Islet precursor cell (in vitro differentiated cells): Measurements from ENCODE around the gene ASMTL.
A peak's percentile ranks its signal among the peaks of the same experiment; 100 is the strongest.

Experiments used
- DNase-seq: peaks from one replicate; pipeline ENCODE4 v3.0.0-alpha.2; 2018

The ASMTL gene

DNA sequence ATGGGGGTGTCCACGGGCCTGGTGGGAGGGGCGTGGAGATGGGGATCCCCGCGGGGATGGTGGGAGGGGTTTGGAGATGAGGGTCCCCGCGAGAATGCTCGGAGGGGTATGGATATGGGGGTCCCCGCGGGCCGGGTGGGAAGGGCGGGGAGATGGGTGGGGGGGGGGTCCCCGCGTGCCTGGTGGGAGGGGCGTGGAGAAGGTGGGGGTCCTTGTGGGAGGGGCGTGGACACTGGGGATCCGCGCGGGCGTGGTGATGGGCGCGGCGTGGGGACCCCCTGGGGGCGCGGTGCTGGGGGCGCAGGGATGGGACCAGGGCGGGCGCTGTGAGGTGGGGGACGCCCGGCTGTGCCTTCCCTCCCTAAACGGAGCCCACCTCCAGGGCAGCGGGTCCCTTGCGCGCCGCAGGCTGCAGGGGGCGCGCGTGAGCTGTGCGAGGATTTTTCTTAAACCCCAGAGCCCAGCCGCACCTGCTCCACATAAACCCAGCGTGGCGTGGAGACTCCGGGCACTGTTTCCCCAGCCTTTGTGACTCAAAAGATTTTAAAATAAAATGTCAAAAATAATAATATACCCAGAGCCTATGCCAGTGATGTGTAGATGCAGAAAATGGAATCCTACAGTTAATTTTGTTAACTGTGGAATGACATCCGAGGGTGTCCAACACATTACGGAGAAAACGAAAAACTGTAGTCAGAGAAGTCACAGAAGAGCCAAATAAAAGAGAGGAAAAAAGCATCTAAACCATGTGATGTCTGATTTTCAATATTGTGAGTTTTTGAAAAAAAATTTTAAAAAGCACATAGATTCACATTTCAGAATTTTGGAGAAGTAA, 1.5 kb upstream of the ASMTL start:
- DNase-seq, result peak; percentile 92

DNA sequence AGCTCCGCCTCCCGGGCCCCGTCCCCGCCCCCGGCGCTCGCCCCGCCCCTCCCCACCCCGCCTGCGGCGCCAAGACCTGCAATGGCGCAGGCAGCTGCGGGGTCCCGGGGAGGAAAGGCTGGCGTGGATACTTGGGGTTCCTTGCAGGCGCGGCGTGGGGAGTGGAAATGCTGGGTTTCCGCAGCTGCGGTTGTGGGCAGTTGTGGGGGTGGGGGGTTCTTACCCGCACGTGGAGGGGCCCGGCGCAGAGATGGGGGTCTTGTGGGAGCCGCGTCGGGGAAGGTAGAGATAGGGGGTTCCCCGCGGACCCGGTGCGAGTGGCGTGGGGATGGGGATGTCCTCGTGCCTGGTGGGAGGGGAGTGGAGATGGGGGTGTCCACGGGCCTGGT, 680 bp upstream of the ASMTL start:
- no peak for DNase-seq

DNA sequence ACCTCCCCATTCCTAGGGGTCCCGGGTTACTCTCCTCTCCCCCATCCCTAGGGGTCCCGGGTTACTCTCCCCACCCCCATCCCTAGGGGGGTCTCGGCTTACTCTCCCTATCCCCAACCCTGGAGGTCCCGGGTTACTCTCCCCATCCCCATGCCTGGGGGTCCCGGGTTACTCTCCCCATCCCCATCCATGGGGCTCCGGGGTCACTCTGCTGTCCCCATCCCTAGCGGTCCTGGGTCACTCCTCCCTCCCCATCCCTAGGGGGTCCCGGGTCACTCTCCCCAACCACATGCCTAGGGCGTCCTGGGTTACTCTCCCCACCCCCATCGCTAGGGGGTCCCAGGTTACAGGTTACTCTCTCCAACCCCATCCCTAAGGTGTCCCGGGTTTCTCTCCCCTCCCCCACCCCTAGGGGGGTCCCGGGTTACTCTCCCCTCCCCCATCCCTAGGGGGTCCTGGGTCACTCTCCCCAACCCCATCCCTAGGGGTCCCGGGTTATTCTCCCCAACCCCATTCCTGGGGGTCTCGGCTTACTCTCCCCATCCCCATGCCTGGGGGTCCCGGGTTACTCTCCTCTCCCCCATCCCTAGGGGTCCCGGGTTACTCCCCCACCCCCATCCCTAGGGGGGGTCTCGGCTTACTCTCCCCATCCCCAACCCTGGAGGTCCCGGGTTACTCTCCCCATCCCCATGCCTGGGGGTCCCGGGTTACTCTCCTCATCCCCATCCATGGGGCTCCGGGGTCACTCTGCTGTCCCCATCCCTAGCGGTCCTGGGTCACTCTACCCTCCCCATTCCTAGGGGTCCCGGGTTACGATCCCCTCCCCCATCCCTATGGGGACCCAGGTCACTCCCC, 821 bp downstream of the ASMTL start:
- DNase-seq, result peak; percentile 37

DNA sequence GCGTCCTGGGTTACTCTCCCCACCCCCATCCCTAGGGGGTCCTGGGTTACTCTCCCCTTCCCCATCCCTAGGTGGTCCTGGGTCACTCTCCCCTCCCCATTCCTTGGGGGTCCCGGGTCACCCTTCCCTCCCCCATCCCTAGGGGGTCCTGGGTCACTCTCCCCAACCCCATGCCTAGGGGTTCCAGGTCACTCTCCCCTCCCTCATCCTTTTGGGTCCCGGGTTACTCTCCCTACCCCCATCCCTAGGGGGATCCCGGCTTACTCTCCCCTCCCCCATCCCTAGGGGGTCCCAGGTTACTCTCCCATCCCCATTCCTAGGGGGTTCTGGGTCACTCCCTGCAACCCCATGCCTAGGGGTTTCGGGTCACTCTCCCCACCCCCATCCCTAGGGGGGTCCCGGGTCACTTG, 1.5 kb downstream of the ASMTL start:
- peak; percentile 24 for DNase-seq

DNA sequence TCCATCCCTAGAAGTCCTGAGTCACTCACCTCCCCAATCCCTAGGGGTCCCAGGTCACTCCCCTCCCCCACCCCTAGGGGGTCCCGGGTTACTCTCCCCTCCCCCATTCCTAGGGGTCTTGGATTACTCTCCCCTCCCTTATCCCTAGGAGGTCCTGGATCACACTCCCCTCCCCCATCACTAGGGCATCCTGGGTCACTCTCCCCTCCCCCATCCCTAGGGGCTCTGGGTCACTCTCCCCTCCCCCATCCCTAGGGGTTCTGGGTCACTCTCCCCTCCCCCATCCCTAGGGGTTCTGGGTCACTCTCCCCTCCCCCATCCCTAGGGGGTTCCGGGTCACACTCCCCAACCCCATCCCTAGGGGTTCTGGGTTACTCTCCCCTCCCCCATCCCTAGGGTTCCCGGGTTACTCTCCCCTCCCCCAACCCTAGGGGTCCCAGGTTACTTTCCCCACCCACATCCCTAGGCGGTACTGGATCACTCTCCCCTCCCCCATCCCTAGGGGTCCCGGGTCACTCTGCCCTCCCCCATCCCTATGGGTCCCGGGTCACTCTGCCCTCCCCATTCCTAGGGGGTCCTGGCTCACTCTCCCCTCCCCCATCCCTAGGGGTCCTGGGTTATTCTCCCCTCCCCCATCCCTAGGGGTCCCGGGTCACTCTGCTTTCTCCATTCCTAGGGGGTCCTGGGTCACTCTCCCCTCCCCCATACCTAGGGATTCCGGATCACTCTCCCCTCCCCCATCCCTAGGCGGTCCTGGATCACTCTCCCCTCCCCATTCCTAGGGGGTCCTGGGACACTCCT, 2.1 kb downstream of the ASMTL start:
- DNase-seq, result peak; percentile 23

DNA sequence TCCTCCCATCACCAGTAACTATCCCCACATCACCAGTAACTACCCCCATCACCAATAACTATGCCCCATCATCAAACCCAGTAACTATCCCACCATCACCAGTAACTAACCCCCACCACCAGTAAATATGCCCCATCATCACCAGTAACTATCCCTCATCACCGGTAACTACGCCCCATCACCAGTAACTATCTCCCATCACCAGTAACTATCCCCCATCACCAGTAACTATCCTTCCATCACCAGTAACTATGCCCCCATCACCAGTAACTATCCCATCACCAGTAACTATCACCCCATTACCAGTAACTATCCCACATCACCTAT, 2.9 kb downstream of the ASMTL start:
- DNase-seq, result peak; percentile 4

DNA sequence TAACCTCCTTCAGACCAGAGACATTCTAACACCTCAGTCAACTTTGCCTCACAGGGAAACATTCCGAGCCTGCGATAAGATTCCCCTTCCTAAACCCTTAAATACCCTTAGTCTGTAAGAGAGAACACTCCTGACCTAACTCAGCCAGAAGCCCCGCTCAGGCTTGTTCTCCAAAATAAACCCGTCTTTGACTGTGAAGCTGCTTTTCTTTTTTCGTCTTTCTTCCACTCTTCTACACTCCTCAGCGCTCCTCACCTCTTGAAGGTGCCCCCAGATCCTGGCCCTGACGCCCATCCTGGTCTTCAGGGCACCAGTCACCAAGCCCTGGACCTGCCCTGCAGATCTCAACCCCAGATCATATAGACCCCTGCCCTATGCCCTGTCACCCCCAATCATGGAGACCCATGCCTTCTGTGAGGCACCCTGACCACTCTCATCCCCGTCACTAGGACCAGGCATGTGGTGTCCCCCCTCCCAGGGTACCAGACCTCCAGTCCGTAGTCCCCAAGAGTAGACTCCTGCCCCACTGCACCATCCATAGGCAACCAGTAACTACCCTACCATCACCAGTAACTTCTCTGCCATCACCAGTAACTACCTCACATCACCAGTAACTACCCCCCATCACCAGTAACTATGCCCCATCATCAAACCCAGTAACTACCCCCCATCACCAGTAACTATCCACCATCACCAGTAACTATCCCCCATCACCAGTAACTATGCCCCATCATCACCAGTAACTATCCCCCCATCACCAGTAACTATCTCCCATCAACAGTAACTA, 3.5 kb downstream of the ASMTL start:
- DNase-seq, result peak; percentile 29

DNA sequence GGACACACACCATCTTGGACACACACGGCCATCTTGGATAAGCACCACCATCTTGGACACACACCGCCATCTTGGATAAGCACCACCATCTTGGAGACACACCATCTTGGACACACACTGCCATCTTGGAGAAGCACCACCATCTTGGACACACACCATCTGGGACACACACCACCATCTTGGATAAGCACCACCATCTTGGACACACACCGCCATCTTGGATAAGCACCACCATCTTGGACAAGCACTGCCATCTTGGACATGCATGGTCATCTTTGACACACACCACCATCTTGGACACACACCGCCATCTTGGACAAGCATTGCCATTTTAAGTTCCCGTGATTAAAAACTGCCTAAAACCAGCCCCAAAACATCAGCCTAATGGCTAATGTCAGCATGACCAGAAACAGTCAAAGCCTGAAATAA, 4.1 kb downstream of the ASMTL start:
- DNase-seq, result peak; percentile 6

DNA sequence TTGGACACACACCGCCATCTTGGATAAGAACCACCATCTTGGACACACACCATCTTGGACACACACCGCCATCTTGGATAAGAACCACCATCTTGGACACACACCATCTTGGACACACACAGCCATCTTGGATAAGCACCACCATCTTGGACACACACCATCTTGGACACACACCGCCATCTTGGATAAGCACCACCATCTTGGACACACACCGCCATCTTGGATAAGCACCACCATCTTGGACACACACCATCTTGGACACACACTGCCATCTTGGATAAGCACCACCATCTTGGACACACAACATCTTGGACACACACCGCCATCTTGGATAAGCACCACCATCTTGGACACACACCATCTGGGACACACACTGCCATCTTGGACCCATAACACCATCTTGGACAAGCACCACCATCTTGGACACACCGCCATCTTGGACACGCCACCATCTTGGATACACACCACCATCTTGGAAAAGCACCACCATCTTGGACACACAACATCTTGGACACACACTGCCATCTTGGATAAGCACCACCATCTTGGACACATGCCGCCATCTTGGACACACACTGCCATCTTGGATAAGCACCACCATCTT, 4.6 kb downstream of the ASMTL start:
- peak; percentile 12 for DNase-seq

DNA sequence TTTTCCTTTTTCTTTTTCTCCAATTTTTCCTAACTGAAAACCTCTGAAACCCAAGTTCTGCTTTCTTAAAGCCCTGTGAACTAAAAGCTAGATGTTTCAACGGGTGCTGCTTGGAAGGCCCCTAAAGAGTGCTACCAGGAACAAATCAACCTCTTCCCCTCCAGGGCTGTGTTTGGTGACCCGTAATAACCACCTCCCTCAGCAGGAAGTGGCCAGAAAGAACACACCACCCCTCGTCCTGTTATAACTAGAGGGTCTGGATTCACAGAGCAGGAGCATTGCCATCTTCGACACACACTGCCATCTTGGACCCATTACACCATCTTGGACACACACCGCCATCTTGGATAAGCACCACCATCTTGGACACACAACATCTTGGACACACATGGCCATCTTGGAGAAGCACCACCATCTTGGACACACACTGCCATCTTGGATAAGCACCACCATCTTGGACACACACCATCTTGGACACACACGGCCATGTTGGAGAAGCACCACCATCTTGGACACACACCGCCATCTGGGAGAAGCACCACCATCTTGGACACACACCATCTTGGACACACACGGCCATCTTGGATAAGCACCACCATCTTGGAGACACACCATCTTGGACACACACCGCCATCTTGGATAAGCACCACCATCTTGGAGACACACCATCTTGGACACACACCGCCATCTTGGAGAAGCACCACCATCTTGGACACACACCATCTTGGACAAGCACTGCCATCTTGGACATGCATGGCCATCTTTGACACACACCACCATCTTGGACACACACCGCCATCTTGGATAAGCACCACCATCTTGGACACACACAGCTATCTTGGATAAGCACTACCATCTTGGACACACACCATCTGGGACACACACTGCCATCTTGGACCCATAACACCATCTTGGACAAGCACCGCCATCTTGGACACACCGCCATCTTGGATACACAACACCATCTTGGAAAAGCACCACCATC, 5.4 kb downstream of the ASMTL start:
- DNase-seq, result peak; percentile 33

DNA sequence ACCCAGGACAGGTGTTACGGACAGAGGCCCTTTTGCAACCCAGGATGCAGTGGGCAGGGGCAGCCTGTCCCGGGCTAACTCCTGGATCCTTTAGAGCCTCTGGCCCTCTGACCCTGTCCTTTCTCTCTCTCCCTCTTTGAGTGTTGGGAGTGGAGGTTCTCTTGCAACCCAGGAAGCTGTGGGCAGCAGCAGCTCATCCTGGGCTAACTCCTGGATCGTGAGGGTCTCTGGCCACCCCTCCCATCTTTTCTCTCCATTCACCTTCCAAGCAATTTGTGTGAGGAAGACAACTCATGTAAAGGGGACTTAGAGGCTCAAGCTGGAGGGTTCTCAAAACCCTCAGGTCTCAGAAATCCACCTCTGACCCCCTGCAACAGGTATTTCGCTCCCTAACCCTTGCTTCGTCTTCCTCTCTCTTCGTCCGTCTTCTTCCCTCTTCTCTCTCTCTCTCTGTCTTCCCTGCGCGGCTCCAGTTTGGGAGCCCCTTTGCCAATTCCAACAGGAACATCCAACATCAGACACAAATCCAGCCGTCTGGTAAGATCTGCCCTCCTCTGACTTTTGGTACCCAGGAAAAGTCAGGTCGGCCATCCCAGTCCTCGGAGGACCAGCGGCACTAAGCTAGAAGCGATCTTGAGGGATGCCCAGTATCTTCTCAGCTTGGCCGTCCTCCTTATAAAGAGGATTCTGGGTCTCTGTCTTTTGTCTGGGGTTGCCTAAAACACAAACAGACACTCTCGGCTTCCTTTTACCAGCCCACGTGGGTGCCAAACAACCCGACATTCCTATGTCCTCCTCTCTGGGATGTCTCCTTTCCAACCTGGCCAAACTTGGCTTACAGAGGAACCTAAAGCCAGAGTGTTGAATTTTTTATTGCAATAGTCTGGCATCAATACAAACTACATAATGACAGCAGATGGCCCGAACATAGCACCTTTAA, 7.9 kb downstream of the ASMTL start:
- DNase-seq, result peak; percentile 27

DNA sequence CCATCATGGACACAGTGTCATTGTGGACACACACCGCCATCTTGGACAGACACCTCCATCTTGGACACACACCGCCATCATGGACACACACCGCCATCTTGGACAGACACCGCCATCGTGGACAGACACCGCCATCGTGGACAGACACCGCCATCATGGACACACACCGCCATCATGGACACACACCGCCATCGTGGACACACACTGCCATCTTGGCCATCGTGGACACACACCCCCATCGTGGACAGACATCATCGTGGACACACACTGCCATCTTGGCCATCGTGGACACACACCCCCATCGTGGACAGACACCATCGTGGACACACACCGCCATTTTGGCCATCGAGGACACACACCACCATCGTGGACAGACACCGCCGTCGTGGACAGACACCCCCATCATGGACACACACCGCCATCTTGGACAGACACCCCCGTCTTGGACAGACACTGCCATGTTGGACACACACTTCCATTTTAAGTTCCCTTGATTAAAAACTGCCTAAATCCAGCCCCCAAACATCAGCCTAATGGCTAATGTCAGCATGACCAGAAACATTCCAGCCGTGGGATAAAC, 9.1 kb downstream of the ASMTL start:
- DNase-seq, result peak; percentile 32

DNA sequence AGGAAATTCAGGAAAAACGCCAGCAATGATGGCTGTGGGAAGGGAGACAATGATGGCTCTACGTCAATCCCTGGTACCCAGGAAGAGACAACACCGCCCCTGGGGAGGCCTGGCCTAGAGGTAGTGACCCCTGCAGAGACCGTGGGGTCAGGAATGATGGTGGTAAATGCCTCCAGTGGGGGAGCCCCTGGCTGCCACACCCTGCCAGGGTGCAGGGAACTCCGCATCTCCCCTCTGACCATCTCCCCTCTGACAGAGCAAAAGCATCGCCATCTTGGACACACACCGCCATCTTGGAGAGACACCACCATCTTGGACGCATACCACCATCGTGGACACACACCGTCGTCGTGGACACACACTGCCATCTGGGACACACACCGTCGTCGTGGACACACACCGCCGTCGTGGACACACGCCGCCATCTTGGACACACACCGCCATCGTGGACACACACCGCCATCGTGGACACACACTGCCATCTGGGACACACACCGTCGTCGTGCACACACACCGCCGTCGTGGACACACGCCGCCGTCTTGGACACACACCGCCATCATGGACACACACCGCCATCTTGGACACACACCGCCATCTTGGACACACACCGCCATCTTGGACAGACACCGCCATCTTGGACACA, 9.9 kb downstream of the ASMTL start:
- DNase-seq, result peak; percentile 25

DNA sequence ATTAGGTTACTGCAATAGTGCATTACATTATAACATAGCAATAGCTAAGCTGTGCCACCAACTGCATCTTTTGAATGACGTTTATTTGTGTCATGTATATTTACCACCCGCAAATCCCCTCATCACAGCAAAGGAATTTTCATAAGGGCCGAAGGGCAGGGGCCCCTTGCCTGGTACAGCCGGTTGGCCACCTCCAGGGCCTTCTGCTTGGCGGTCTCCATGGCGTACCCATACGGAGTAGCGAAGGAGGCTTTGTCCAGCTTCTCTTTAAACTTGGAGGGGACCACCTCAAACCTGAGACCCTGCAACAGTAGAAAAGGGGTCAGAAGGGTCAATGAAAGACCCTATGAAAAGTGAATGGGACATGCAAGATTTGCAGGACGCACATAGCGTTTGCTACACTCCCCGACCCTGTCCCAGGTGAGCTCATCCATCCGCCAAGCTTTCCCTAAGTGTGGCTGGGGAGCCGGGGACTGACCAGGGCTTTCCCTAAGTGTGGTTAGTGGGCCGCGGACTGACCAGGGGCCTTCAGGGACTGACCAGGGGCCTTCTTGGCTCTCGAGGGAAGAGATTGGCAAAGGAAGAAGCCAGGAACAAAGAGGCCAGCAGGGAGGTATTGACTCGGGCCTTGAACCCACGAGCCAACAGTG, 10.6 kb downstream of the ASMTL start:
- DNase-seq, result peak; percentile 45

DNA sequence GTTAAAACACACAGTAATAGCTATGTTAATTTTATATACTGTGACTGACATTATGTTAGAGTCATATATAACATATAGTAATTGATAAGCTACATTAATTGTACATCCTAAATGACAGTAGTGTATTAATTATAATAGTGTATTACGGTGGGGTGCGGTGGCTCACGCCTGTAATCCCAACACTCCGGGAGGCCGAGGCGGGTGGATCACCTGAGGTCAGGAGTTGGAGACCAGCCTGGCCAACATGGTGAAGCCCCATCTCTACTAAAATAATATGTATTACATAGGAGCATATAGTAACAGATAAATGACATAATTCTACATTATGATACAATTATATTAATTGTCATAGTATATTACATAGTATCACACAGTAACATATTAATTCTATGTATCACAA, 12.2 kb downstream of the ASMTL start:
- DNase-seq, result no peak

DNA sequence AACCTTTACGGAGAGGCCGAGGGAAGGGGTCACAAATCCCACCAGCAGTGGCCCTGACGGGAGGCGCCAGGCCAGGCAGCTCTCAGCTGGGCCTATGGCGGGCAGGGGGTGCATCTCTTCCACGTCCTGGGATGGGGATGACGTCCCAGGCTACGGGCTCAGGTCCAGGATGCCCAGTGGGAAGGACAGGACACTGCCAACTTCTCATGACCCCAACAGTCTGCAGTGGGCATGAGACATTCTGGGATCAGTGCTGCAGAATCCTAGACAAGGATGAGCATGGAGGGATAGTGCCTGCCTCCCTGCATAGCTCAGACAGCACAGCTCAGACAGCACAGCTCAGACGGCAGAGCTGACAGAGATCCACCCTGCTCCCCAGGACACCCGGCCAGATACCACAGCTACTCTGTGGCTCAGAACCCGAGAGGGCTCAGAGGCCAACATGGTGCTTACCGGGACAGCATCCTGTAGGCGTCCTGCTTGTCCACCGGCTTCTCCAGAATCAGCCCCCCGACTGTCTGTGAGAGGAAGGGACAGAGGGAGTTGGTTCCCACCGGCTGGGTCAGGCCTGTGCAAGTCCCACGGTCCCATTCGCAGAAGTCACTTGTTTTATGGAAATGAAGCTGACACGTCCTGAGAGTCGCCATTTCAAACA, 17.3 kb downstream of the ASMTL start:
- peak; percentile 46 for DNase-seq

DNA sequence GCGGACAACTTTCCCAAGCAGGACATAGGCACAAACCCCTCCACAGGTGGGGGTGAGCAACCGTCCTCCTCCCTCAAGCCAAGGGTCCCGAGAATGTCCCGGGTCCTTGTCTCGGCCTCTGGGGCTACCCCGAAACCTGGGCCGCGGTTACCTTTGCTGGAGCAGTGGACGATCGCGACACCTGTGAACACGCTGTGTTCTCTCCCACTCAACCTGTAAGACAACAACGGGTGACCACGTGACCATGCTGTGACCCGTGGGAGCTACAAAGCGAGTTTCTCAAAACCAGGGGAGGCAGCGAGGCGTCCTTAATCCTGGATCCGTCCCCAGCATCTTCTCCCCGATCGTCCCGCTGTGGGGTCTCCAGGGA, 17.9 kb downstream of the ASMTL start:
- DNase-seq, result no peak
